ENCODE measurements around the gene CRYL1.

Gene CRYL1

DNA sequence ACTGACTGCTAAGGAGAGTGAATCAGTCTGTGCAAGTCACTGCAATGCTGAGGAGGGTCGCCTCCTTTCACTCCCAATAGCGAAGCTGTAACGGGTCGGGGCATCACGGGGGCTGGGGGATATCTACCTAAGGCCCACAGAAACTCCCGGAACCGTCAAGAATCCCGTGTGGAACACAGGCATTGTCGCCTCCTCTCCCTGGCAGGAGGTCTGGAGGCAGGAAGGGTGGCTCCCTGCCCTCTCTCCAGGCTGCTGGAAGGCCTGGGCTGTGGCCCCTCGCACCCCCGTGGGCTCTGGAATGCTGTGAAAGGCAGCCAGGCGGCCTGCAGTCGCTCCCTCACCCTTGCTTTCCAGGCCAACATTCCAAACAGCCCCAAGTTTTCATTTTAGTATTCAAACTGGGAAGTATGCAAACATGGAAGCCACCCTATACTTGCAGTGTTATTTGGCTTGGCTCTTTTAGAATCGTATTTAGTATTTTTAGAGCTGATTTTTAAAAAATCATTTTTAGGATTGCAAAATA, 109.4 kb downstream of the CRYL1 start:
- DNase-seq, result no peak

DNA sequence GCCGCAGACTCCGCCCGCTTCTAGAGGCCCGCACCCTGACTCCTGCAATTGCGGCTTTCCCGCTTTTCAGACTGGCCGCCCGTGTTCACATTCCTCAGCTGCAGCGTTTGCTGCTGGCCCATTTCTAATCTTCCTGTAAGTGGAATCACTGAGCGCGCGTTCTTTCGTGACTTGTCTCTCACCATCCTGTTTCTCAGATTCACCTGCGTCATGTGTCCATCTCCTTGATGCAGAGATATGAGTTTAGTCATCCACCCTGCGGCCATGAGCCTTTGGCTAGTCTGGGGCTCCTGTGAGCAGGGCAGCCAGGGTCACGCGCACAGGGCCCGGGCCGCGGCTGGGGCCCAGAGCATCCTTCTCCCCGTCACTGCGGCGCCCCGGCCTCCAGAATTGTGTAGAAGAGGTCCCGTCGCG, 110.0 kb downstream of the CRYL1 start:
- DNase-seq, result no peak

- no peak for DNase-seq
Observed at GRCh38 chr13:20415306-20415679, 110.4 kb downstream of the CRYL1 start.

DNA sequence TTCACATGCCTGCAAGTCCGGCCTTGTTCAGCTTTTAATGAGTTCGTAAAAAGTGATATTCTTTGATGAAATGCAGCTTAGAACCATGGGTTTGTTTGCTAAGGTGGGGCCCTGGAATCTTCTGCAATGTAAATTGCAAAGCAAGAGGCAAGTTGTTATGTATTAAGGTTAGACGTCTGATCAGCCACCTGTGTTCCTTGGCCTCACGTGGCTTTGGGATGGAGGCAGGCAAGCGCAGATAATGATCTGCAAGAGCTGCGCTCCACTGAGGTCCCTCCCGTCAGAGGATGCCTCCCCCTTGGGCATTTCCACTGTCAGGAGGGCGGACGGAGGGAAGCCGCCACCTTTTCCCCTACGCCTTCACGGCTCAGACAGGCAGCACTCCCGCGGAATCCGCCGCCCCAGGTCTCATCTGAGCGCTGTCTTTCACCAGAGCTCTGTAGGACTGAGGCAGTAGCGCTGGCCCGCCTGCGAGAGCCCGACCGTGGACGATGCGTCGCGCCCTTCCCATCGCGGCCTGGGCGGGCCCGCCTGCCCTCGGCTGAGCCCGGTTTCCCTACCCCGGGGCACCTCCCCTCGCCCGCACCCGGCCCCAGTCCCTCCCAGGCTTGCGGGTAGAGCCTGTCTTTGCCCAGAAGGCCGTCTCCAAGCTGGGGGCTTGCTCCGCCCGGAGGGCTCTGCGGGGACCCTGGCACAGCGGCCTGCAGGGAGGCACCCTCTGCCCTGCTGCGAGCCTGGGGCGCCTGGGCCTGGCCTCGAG, 110.9 kb downstream of the CRYL1 start:
- DNase-seq, result no peak

GRCh38 chr13:20412691-20413355, 112.8 kb downstream of the CRYL1 start:
- DNase-seq, result no peak

DNA sequence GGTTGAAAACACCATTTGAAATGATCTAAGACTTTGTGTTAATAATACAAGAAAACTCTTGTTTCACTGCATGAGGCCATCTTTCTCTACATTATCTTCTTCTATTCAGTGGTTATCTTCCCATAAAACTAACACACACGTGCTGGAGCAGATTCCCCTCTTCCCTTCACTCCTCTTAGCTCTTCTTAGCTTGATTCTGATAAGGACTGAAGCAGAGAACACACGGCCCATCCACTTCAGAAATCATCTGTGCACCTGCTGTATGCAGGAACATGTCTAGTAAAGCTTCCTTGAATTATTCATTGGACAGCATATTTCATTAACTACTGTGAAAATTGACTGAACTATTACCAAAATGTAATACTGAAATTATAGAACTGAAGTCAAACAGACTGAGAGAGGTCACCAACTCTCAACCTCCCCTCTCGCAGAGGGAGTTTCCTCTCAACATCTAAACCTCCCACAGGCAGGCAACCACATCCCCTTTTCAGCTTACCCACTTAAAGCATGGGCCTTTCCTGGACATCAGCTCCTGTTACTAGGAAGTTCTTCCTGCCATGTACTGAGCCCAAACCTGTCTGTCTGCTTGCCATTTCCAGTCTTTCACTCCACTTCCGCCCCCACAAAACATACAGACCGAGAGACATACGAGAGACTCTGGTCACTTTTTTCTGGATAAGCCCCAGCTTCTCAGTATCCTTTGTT, 113.9 kb downstream of the CRYL1 start:
- DNase-seq, result peak; percentile 88

DNA sequence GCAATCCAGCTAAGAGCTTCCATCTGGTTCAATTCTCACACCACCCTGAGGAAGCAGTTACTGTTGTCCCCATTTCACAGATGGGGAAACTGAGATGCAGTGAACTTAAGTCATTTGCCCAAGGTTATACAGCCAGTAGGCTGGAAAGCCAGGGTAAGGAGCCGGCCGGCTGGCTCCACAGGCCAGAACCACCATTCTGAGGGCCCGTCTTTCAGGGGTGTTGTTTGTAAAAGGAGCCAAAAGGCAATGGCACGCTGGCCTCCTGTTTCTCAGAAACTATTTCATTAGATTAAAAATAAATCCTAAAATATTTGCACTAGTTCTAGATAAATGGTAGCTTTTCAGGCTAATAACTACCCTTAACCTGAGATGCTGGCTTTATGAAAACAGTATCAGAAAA, 114.9 kb downstream of the CRYL1 start:
- no peak for DNase-seq

- DNase-seq, result no peak
Observed at GRCh38 chr13:20408181-20408580, 117.5 kb downstream of the CRYL1 start.

- DNase-seq, result no peak
Observed at GRCh38 chr13:20407759-20408158, 117.9 kb downstream of the CRYL1 start.

DNA sequence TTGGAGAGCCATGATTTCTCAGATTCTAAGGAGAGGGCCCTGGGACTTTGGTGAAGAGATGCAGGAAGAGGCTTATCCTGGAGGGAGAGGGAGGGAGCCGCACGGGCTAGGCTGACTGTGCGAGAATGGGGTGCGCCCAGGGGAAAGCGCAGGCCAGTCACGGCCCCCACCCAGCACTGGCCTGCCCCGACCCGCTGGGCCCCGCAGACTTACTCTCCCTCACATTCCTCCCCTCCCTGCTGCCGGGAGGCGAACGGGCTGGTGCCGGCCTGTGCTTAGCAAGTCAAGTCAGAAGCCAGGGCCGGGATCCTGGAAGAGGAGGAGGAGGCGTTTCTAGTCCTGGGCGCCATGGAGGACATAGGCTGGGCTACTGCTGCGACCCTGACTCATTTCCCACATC, 120.0 kb downstream of the CRYL1 start:
- DNase-seq, result no peak

DNA sequence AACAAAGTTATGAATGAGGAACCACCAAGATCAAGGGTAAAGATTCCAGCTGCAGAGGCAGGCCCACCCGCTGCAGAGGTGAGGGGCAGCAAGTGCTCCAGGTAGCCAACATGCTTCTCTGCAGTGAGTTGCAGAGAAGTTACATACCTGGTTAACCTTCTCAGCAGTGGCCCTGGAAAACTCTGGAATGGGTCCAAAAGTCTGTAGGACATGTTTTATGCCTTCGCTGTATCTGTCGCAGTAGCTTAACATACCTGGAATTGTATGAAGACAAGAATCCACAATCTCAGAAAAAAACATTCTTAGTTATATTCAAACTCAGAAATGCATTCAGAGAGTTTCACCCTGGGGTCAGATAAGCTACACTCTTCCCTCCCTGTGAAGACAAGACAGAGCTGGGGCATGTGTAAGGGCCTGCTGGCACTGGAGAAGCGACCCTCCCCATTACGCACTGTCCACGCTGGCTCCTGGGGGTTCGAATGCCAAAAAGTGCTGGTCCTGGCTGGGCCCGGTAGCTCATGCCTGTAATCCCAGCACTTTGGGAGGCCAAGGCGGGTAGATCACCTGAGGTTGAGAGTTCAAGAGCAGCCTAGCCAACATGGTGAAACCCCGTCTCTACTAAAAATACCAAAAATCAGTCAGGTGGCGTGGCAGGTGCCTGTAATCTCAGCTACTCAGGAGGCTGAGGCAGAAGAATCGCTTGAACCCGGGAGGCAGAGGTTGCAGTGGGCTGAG, 121.0 kb downstream of the CRYL1 start:
- DNase-seq, result no peak

GRCh38 chr13:20403826-20404225, 121.8 kb downstream of the CRYL1 start:
- DNase-seq, result no peak

GRCh38 chr13:20402881-20403280, 122.8 kb downstream of the CRYL1 start:
- no peak for DNase-seq

GRCh38 chr13:20401931-20402856, 123.5 kb downstream of the CRYL1 start:
- DNase-seq, result no peak

DNA sequence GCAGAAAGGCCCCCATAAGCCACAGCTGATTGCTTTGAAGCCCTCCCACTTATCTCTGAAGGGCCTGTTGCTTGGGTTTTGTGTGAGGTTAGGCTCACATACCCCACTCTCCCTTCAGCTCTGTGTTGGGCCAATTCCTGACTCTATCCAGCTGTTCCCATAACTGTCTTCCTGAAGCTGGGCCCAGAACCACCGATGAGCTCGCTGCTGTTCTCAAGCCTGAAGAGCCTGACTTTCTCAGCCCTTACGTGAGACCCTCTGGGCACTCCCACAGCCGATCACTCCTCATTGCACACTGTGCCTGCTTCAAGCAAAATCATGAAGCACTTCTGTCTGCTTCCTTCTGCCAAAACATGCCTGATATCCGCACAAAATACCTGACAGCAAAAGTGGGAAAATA, 124.1 kb downstream of the CRYL1 start:
- DNase-seq, result no peak

- peak; percentile 95 for DNase-seq
Observed at GRCh38 chr13:20400774-20401173, 124.9 kb downstream of the CRYL1 start.

DNA sequence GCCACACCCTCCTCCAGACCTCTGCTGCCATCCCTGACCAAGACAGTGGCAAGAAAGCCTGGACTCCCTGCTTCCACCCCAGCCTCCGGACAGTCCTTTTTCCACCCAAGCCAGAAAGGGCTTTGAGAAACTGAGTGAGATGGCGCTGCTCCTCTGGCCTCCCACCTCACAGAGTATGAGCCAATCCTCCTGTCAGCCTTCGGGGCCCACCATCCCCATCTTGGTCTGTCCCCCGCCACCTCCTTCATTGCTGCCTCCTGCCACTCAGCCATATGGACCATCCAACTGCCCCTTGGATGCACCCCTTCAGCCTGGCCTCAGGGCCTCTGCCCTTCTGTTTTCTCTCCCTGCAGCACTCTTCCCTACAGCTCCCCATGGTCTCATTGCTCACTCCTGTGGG, 125.7 kb downstream of the CRYL1 start:
- no peak for DNase-seq

DNA sequence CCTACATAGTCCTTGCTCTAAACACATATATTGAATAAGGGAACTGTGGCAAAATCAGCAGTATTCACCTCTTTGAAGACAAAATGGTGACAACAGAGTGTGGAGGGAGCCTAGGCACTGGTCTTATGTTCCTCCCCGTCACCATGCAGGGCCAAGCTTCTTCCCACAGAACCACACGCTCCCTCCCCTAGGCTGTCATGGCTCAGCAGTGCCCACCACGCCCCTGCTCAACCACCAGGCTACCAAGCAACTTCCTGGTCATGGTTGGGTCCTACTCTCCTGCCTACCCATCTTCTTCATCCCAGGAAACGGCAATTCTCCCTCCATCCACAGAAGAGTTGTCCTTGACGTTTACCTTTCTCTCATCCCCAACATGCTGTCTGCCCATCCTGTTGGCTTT, 126.1 kb downstream of the CRYL1 start:
- DNase-seq, result no peak

- no peak for DNase-seq
Observed at GRCh38 chr13:20398459-20398858, 127.2 kb downstream of the CRYL1 start.

DNA sequence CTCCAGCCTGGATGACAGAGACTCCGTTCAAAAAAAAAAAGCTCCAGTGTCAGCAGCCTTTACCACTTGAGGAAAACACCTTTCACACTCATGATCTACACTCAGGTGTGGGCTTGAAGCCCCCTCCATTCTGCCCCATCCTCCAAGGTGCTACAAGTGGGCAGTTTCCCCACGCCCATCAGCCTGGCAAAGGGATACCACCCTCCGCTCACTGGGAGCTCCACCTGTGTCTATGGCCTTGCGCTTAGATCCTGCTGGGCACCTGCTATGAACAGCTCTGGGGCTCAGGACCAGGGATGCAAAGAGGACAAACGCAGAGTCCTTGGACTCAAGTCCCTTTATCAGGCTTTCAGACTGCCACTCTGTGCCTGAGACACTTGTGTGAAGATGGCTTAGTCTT, 127.8 kb downstream of the CRYL1 start:
- no peak for DNase-seq

DNA sequence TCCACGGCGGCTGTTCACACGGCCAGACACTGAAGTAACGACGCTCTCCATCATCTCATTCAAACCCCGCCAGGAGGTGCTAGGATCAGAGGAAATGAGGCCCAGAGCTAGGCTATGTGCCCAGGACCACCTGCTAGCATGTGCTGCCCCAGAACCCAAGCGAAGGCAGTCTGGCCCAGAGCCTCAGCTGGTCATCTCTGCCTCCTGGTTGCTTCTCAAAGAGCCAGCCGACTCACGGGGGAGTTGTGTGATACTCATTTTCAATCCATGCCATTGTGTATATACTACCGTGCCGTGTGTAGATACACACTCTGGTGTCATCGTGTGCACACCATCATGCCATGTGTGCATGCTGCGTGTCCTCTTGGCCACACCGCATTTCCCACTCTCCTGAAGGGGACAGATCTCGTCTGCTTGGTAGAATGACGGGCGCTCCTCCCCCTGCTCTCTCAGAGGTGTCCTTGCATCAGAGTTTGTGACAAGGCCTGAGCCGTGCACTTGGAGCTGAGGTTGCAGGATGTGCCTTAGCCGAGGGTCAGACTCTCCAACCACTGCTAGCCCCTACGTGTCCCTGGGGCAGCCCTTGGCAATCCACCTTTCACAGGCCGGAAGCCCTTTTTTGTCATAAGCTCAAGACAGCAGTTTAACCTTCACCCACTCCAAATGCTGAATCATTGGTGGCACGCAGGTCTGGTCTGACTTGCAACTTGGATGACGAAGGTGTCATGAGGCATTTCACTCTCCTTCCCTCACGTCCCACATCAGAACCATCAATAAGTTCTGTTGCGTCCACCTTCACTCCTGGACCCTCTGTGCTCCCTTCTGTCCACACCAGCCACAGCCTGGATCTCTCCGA, 130.4 kb downstream of the CRYL1 start:
- no peak for DNase-seq
